GM21526 (cell line): ENCODE measurements around the gene PTGDS.

Source experiments
- ATAC-seq: cut with Tn5 transposase; IDR thresholded peaks from one replicate; pipeline ENCODE4 v1.9.1; 2021; ENCODE audit warnings: moderate library complexity; ENCODE audit not compliant: unreplicated experiment, low FRiP score

The PTGDS gene

GRCh38 chr9:136972335-136972734 is 5.0 kb upstream of the PTGDS start:
- ATAC-seq = no peak

- no peak for ATAC-seq
These were observed 4.6 kb upstream of the PTGDS start for GRCh38 chr9:136972743-136973142.

GRCh38 chr9:136973618-136974617 is 3.4 kb upstream of the PTGDS start:
- no peak for ATAC-seq

GRCh38 chr9:136974817-136975535 is 2.3 kb upstream of the PTGDS start:
- ATAC-seq = no peak

DNA sequence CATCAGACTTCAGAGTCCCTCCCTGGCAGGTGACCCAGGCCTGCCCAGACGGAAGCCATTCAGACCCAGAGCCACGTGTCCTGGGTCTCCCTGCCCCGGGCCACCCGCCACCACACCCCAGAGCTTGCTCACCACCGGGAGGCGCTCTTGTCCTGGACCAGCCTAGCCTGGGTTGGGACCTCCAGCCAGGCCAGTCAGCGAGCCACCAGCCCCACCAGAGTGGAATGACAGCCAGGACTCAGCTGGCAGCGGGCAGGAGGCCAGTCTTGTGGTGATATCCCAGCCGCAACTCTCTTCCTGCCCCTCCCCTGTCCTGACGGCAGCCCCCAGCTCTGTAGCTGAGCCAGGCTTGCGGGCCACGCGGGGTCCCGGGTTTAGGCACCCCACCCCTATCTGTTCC is 1.7 kb upstream of the PTGDS start:
- ATAC-seq = no peak

DNA sequence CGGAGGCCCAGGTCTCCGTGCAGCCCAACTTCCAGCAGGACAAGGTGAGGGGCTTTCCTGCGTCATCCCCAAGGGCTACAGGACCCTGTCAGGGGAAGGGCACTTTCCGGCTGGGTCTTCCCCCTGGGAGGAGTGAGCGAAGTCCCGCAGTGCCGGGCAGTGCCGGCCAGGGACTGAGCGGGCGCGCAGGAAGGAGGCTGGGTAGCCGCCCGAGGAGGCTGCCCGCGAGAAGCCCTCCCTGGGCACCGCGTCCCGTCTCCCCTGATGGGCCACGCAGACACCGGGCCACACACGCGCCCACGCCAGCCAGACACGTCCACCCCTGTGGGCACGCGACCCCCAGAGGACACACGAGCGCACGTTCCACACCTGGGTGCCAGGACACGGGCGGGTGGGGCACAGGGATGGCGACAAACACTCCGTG is 357 bp downstream of the PTGDS start:
- ATAC-seq = no peak

GRCh38 chr9:136978073-136978864 is 965 bp downstream of the PTGDS start:
- ATAC-seq = no peak

DNA sequence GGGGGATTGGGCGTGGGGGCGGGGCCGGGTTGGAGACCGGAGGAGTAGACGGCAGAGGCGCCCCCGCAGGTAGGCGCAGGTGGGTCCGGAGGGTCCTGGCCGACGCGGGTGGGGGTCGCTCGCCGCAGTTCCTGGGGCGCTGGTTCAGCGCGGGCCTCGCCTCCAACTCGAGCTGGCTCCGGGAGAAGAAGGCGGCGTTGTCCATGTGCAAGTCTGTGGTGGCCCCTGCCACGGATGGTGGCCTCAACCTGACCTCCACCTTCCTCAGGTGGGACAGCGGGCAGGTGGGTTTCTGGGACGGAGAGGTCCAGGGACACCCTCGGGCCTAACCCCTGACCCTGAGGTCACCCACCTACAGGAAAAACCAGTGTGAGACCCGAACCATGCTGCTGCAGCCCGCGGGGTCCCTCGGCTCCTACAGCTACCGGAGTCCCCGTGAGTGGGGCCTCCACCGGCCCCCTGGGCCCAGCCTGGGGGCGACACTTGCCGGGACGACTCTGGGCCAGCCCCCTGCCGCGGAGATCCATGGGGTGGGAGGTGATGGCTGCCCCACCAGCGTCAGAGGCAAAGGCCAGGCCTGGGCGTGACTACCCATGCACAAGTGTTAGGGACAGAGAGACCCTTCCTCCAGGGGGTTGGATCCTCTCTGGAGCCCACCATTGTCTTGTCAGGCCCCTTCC is 1.7 kb downstream of the PTGDS start:
- no peak for ATAC-seq

- ATAC-seq = no peak
These were observed 2.7 kb downstream of the PTGDS start for GRCh38 chr9:136979769-136980587.

DNA sequence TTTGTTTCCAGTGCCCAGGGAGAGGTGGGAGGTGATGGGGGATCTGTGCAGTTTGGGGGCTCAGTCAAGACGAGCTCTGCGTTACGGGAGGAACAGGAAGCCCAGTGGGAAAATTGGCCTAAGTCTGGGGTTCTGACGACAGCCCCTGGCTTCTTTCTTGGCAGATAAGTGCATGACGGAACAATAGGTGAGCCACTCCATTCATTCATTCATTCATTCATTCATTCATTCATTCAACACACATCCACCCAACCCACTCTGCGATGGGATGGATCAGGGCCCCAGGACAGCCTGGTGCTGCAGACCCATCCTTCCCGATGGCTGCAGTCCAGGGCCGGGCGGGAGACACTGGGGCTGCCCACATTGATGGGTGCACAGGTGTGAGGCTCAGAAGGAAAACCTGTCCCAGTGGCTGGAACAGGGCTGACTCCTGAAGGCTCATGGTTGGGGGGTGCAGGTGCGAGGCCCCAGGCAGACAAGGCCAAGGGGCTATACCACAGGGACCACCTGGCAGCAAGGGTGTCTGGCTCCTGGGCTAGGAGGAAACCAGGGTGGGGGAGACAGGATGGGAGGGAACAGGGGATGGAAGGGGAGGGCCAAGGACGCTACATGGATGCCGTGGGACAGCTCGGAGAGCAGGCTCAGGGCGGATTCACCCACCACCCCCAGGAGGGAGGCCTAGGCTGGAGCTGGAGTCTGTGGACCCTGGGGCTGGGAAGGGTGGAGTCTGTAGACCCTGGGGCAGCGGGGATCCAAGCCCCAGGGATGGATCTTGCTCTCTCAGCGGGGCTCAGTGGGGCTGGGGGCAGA is 3.6 kb downstream of the PTGDS start:
- no peak for ATAC-seq

DNA sequence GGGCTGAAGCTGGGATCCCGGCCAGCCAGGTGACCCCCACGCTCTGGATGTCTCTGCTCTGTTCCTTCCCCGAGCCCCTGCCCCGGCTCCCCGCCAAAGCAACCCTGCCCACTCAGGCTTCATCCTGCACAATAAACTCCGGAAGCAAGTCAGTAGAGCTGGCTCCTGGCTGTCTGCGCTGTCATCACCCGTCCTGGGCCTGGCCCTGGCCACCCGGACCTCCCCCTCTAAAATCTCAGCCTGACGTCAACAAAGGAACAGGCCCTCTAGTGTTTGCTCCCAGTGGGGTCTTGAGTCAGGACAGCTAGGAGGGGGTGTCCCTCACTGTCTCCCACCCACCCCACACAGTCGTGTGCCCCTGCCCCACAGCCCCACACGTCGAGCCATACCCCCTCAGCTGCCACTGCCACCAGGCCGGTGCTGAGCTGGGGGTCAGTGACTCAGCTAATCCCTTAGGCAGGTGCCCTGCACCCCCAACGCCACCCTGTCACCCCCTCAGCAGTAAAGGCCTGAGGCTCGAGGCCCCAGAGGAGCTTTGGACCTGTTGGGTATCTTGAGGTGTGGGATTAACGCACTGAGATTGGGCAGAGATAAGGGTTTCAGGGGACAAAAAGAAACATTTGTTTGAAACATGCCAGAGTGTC is 4.4 kb downstream of the PTGDS start:
- ATAC-seq = no peak

DNA sequence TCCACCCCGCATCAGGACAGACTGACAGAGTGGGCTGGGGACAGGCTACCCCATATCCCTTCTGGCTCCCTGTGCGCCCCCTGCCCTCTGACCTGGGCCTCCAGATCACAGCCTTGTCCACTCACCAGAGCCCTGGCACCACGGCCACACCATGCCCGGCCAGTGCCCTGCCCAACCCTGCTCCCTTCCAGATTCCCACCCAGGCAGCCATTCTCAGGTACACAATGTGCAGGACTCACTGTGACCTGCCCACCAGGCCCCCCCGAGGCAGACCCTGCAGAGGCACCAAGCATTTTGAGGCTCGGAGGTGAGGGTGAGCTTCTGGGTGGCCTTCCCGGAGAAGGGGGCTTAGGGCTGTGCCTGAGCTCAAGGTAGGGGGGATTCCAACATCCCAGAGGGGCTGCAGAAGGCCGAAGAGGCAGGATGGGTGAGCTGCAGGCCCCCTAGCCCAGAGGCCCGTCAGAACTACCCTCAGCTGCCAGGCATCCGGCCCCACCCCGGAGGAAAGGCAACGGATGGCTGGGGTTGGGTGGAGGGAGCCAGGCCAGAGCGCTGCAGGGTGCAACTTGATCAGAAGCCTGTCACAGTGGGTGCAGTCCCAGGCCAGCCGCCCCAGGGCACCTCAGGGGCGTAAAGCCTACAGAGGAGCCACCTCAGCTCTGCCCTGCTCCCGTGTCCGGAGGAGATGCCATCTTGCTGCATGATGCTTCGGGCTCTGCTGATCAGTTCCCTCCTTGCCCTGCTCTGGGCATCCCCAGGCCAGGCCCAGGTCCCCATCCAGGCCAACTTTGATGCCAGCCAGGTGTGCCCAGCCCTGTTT is 5.1 kb downstream of the PTGDS start, which contains the start of gene LCNL1:
Gene LCNL1, plus strand, starts transcription at position 762 of the 820 bp plus-strand sequence. CDS start 594 bp downstream, outside the sequence.
- no peak for ATAC-seq

GRCh38 chr9:136983167-136983566 is 5.9 kb downstream of the PTGDS start:
- no peak for ATAC-seq

GRCh38 chr9:136983656-136984314 is 6.5 kb downstream of the PTGDS start:
- ATAC-seq = no peak

- no peak for ATAC-seq
These were observed 7.2 kb downstream of the PTGDS start for GRCh38 chr9:136984464-136985026.

DNA sequence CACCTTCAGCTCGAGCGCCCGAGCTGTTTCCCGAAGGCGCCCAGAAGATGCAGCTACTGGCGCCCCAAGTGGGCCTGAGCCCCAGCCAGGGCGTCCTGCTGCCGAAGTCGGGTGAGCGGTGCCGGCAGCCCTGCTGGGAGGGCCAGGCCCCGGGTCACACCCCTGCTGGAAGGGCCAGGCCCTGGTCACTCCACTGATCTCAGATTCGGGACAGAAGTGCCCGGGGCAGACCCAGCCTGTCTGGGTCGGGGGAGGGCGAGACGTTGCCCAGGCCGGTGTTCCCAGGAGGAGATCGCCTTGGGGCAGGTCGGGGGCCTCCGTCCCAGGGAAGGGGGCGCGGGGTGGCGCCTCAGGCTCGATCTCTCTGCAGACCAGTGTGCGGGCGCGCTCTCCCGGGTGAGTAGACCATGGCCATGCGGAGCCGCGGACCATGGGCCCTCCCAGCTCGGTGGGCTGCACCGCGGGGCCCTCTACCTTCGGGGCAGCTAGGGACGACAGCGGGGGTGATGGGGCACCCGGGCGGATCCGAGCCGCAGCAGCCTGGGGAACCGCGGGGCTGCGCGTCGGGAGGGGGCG is 7.8 kb downstream of the PTGDS start:
- ATAC-seq = no peak
